HepG2 (cell line): Measurements from ENCODE around the gene CCDC136. TPM values are rescaled to one million over a fixed set of nuclear protein-coding genes. Genes with fewer than 3 reads are reported as not detected.
A peak's percentile ranks its signal among the peaks of the same experiment; 100 is the strongest.

Source experiments
- ASH2L ChIP-seq: fragments of 300-600, 200-600 bp; sonication (generic); IDR thresholded peaks from 2 replicates; pipeline ENCODE4 v1.7.0; 2017; ENCODE audit warnings: low read depth, mild to moderate bottlenecking, moderate library complexity, mixed read lengths, low read length; ENCODE audit not compliant: insufficient read length
- EEA1 ChIP-seq: sonication (generic); formaldehyde crosslinking; IDR thresholded peaks from 2 replicates; pipeline ENCODE4 v1.5.1; 2020; ENCODE audit warnings: mild to moderate bottlenecking, missing genetic modification reagents, borderline replicate concordance
- HNF4A ChIP-seq: sonication (generic); formaldehyde crosslinking; IDR thresholded peaks from 2 replicates; pipeline ENCODE4 v1.4.0; 2020; ENCODE audit warnings: missing genetic modification reagents
- KLF15 ChIP-seq: sonication (generic); formaldehyde crosslinking; IDR thresholded peaks from 2 replicates; pipeline ENCODE4 v1.8.1; 2023; ENCODE audit warnings: borderline replicate concordance, mild to moderate bottlenecking, inconsistent platforms, missing genetic modification reagents, mixed read lengths
- LBX2 ChIP-seq: sonication (generic); formaldehyde crosslinking; IDR thresholded peaks from 2 replicates; pipeline ENCODE4 v1.5.0; 2020; ENCODE audit warnings: missing genetic modification reagents, mild to moderate bottlenecking, borderline replicate concordance
- MYC ChIP-seq: sonication (generic); formaldehyde crosslinking; IDR thresholded peaks from 2 replicates; pipeline ENCODE4 v1.9.0; 2021; ENCODE audit warnings: missing genetic modification reagents, borderline replicate concordance
- NFYC ChIP-seq: IDR thresholded peaks from 2 replicates; pipeline ENCODE4 v1.6.1; 2016; ENCODE audit warnings: missing genetic modification reagents, missing compliant biosample characterization
- NR2F6 ChIP-seq, 2 experiments: IDR thresholded peaks; 2 replicates each; pipeline ENCODE4 v1.6.1; 2016; ENCODE audit warnings: antibody characterized with exemption in 1 of 2, mild to moderate bottlenecking in 1 of 2
- PREB ChIP-seq: sonication (generic); formaldehyde crosslinking; IDR thresholded peaks from 2 replicates; pipeline ENCODE4 v1.4.0; 2020; ENCODE audit warnings: missing genetic modification reagents
- RXRA ChIP-seq: sonication (generic); formaldehyde crosslinking; IDR thresholded peaks from 2 replicates; pipeline ENCODE4 v1.5.1; 2020; ENCODE audit warnings: missing genetic modification reagents
- TEAD3 ChIP-seq: optimal IDR thresholded peaks from 2 replicates; pipeline ENCODE3; 2016; ENCODE audit warnings: borderline replicate concordance
- ZC3H13 ChIP-seq: sonication (generic); formaldehyde crosslinking; IDR thresholded peaks from 2 replicates; pipeline ENCODE4 v1.8.1; 2023; ENCODE audit warnings: mild to moderate bottlenecking, missing genetic modification reagents, moderate library complexity
- ZMAT3 ChIP-seq: sonication (generic); formaldehyde crosslinking; conservative IDR thresholded peaks from 2 replicates; pipeline ENCODE4 v1.7.0; 2021; ENCODE audit warnings: missing genetic modification reagents
- ZMYM2 ChIP-seq: sonication (generic); formaldehyde crosslinking; IDR thresholded peaks from 2 replicates; pipeline ENCODE4 v1.8.0; 2022; ENCODE audit warnings: mild to moderate bottlenecking, missing genetic modification reagents
- ZNF124 ChIP-seq: sonication (generic); formaldehyde crosslinking; IDR thresholded peaks from 2 replicates; pipeline ENCODE4 v1.4.0; 2020; ENCODE audit warnings: missing genetic modification reagents
- ZNF263 ChIP-seq: sonication (generic); formaldehyde crosslinking; IDR thresholded peaks from 2 replicates; pipeline ENCODE4 v1.4.0; 2020; ENCODE audit warnings: missing genetic modification reagents
- ZNF629 ChIP-seq: sonication (generic); formaldehyde crosslinking; conservative IDR thresholded peaks from 2 replicates; pipeline ENCODE4 v1.5.0; 2020; ENCODE audit warnings: missing genetic modification reagents
- ZNF652 ChIP-seq: IDR thresholded peaks from 2 replicates; pipeline ENCODE4 v1.6.1; 2016; ENCODE audit warnings: low read depth, borderline replicate concordance
- polyA plus RNA-seq, 8 experiments: library from polyadenylated mRNA; depleted of rRNA in 3 of 8; stranded (reverse) in 7 of 8; unstranded in 1 of 8; fragments of >200 nt; fragmentation: Illumina TruSeq in 4 of 8; extraction: Trizol in 4 of 8; gene quantifications; 2 replicates each; pipeline versions ENCODE4 v1.2.1 to v1.2.3, GENCODE V29; 2011 to 2016; ENCODE audit warnings: low read depth in 4 of 8, missing spikeins in 1 of 8, mixed read lengths in 1 of 8; ENCODE audit not compliant: insufficient read depth in 1 of 8
- total RNA-seq, 5 experiments: library from RNA; depleted of rRNA; stranded (reverse); fragments of >200 nt; fragmentation: Illumina TruSeq; extraction: Trizol; gene quantifications; 2 replicates each; pipeline ENCODE4 v1.2.3, GENCODE V29; 2016; ENCODE audit warnings: low read depth in 1 of 5
- TF ChIP-seq, protein P1 (sequence below): IDR thresholded peaks from 2 replicates; pipeline ENCODE4 v1.6.1; 2016; ENCODE audit warnings: mild to moderate bottlenecking, missing biosample characterization, missing genetic modification reagents
- TF ChIP-seq, protein P2 (sequence below): sonication (generic); formaldehyde crosslinking; IDR thresholded peaks from 2 replicates; pipeline ENCODE4 v1.4.0; 2020; ENCODE audit warnings: mild to moderate bottlenecking, missing genetic modification reagents, borderline replicate concordance
- TF ChIP-seq, protein P3 (sequence below), 2 experiments: sonication (generic) in 1 of 2; formaldehyde crosslinking in 1 of 2; IDR thresholded peaks; 2 replicates each; pipeline versions ENCODE4 v1.4.0 to v1.6.1; 2018 to 2020; ENCODE audit warnings: missing genetic modification reagents in 2 of 2, borderline replicate concordance in 1 of 2, low read depth in 1 of 2, mild to moderate bottlenecking in 1 of 2, missing biosample characterization in 1 of 2

CCDC136 gene
- total and polyA plus RNA-seq, 2 of the 13 experiments (the other 11 are each of a cell fraction or from before 2014, with no cell fraction given) = 0.04 to 0.38 TPM

GRCh38 chr7:128827971-128828711, 36.4 kb downstream of the CCDC136 start (continued):
- TF ChIP-seq, protein P1, sequence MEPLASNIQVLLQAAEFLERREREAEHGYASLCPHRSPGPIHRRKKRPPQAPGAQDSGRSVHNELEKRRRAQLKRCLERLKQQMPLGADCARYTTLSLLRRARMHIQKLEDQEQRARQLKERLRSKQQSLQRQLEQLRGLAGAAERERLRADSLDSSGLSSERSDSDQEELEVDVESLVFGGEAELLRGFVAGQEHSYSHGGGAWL (CRISPR knock-in tag) = no peak
- no peak for TF ChIP-seq ASH2L
- TF ChIP-seq, protein P2, sequence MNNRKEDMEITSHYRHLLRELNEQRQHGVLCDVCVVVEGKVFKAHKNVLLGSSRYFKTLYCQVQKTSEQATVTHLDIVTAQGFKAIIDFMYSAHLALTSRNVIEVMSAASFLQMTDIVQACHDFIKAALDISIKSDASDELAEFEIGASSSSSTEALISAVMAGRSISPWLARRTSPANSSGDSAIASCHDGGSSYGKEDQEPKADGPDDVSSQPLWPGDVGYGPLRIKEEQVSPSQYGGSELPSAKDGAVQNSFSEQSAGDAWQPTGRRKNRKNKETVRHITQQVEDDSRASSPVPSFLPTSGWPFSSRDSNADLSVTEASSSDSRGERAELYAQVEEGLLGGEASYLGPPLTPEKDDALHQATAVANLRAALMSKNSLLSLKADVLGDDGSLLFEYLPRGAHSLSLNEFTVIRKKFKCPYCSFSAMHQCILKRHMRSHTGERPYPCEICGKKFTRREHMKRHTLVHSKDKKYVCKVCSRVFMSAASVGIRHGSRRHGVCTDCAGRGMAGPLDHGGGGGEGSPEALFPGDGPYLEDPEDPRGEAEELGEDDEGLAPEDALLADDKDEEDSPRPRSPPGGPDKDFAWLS = no peak
- no peak for TF ChIP-seq LBX2 (CRISPR knock-in tag)
- TF ChIP-seq ZNF629 = no peak
- TF ChIP-seq MYC (CRISPR knock-in tag) = no peak
- no peak for TF ChIP-seq ZC3H13 (CRISPR knock-in tag)
- TF ChIP-seq, protein P3, sequence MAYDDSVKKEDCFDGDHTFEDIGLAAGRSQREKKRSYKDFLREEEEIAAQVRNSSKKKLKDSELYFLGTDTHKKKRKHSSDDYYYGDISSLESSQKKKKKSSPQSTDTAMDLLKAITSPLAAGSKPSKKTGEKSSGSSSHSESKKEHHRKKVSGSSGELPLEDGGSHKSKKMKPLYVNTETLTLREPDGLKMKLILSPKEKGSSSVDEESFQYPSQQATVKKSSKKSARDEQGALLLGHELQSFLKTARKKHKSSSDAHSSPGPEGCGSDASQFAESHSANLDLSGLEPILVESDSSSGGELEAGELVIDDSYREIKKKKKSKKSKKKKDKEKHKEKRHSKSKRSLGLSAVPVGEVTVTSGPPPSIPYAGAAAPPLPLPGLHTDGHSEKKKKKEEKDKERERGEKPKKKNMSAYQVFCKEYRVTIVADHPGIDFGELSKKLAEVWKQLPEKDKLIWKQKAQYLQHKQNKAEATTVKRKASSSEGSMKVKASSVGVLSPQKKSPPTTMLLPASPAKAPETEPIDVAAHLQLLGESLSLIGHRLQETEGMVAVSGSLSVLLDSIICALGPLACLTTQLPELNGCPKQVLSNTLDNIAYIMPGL (CRISPR knock-in tag; IDR thresholded peaks at IDR 0.05; ENCODE audit: borderline replicate concordance in 1 of 2, low read depth in 1 of 2) = no peak
- no peak for TF ChIP-seq ZNF263 (CRISPR knock-in tag)
- peak; percentile 85 for TF ChIP-seq ZNF652 (CRISPR knock-in tag)
- TF ChIP-seq ZNF124 (CRISPR knock-in tag) = no peak
- peak; percentile 80 for TF ChIP-seq HNF4A
- TF ChIP-seq PREB = no peak
- no peak for TF ChIP-seq ZMAT3 (CRISPR knock-in tag)
- no peak for TF ChIP-seq NFYC (CRISPR knock-in tag)
- TF ChIP-seq ZMYM2 (CRISPR knock-in tag) = no peak
- TF ChIP-seq TEAD3 (CRISPR knock-in tag) = peak; percentile 21
- peak; percentile 16; the same call in 1 of the 2 replicates for TF ChIP-seq RXRA (CRISPR knock-in tag)
- no peak for TF ChIP-seq EEA1 (CRISPR knock-in tag)
- no peak for TF ChIP-seq KLF15 (CRISPR knock-in tag)
- no peak for TF ChIP-seq NR2F6 (IDR thresholded peaks at IDR 0.05)
- no peak for TF ChIP-seq NR2F6 (CRISPR knock-in tag; IDR thresholded peaks at IDR 0.05)
